HCT116 (cell line): ENCODE data around the gene DCUN1D1. TPM values are rescaled to one million over a fixed set of nuclear protein-coding genes. Genes with fewer than 3 reads are reported as not detected.

Experiments
- ATAC-seq: fragments of 200-7000 bp; cut with Tn5 transposase; 2 replicates; pipeline ENCODE4 v1.9.1; 2020; ENCODE audit warnings: mild to moderate bottlenecking, moderate library complexity
- BruUV-seq: library from RNA; stranded (reverse); fragments of 400-500 nt; replicated peaks from 2 replicates; lab custom pipeline; 2021; lab: Mats Ljungman, UMichigan
- CTCF ChIA-PET: fragments of 300-600 bp; sonication (Branson Sonifier 250); formaldehyde crosslinking; loops from one replicate; lab custom pipeline; 2021; ENCODE audit warnings: antibody characterized with exemption; lab: Charles Lee
- POLR2A ChIA-PET: fragments of 300-600, 350-600 bp; sonication (Branson Sonifier 250); formaldehyde crosslinking; loops from one replicate; lab custom pipeline; 2021; ENCODE audit warnings: antibody characterized with exemption; lab: Charles Lee
- RAD21 ChIA-PET, 2 experiments: fragments of 300-600 bp; sonication (Branson Sonifier 250); formaldehyde crosslinking; loops; one replicate each; lab custom pipeline; 2023; ENCODE audit warnings: low total read pairs in 2 of 2; ENCODE audit not compliant: uncharacterized antibody in 2 of 2, unreplicated experiment in 2 of 2, low non-redundant PET in 1 of 2; lab: Charles Lee
- DNase-seq: peaks from one replicate; pipeline ENCODE4 v3.0.0-alpha.2; 2010; ENCODE audit warnings: low read depth, low spot score
- H2AFZ ChIP-seq: fragments of 200-600 bp; shearing (Covaris generic), sonication (generic); 2 replicates; pipeline ENCODE4 v1.6.1; 2017; ENCODE audit warnings: low read depth, mixed run types, mixed read lengths, antibody characterized with exemption, low read length; ENCODE audit not compliant: poor library complexity, severe bottlenecking
- H3K27ac ChIP-seq: 2 replicates; pipeline ENCODE4 v1.5.1; 2012; ENCODE audit warnings: low read depth, low read length
- H3K27me3 ChIP-seq: fragments of 200-600 bp; sonication (generic); 2 replicates; pipeline ENCODE4 v1.6.1; 2016; ENCODE audit warnings: mixed run types, low read length, mixed read lengths; ENCODE audit not compliant: insufficient read depth
- H3K36me3 ChIP-seq, 2 experiments: fragments of 200-500 bp in 1 of 2; fragments of 200-600 bp in 1 of 2; sonication (Bioruptor generic) in 1 of 2; sonication (generic) in 1 of 2; 2 replicates each; pipeline versions ENCODE4 v1.5.1 to v1.6.1; 2014 to 2016; ENCODE audit warnings: low read length in 2 of 2, inconsistent platforms in 1 of 2, mixed read lengths in 1 of 2, mixed run types in 1 of 2; ENCODE audit not compliant: insufficient read depth in 2 of 2, control insufficient read depth in 1 of 2
- H3K4me1 ChIP-seq, 2 experiments: fragments of 200-600 bp in 1 of 2; sonication (generic) in 1 of 2; 2 replicates each; pipeline versions ENCODE4 v1.5.1 to v1.6.1; 2012 to 2017; ENCODE audit warnings: low read length in 2 of 2, inconsistent platforms in 1 of 2, mild to moderate bottlenecking in 1 of 2, mixed read lengths in 1 of 2, mixed run types in 1 of 2, moderate library complexity in 1 of 2; ENCODE audit not compliant: insufficient read depth in 2 of 2, control insufficient read depth in 1 of 2
- H3K4me2 ChIP-seq: fragments of 200-600 bp; sonication (generic); 2 replicates; pipeline ENCODE4 v1.6.1; 2017; ENCODE audit warnings: mixed run types, low read length, mixed read lengths
- H3K4me3 ChIP-seq, 2 experiments: fragments of 200-600 bp in 1 of 2; sonication (generic) in 1 of 2; replicated peaks in 1 of 2; 2 replicates each; pipeline ENCODE4 v1.5.1; 2011 to 2016; ENCODE audit warnings: low read length in 2 of 2, control low read depth in 1 of 2, low read depth in 1 of 2, mild to moderate bottlenecking in 1 of 2, mixed read lengths in 1 of 2, mixed run types in 1 of 2
- H3K79me2 ChIP-seq: fragments of 200-600 bp; sonication (generic); 2 replicates; pipeline ENCODE4 v1.6.1; 2017; ENCODE audit warnings: mild to moderate bottlenecking, mixed run types, low read length, moderate library complexity, mixed read lengths; ENCODE audit not compliant: insufficient read depth
- H3K9ac ChIP-seq: fragments of 200-600 bp; sonication (generic); 2 replicates; pipeline ENCODE4 v1.6.1; 2016; ENCODE audit warnings: low read length, mixed read lengths
- H3K9me2 ChIP-seq: fragments of 200-600 bp; sonication (generic), shearing (Covaris generic); 2 replicates; pipeline ENCODE4 v1.6.1; 2017; ENCODE audit warnings: mixed run types, mild to moderate bottlenecking, moderate library complexity; ENCODE audit not compliant: insufficient read depth
- H3K9me3 ChIP-seq, 2 experiments: fragments of 200-500 bp in 1 of 2; fragments of 200-600 bp in 1 of 2; sonication (Bioruptor generic) in 1 of 2; sonication (generic) in 1 of 2; 2 replicates each; pipeline ENCODE4 v1.6.1; 2014 to 2017; ENCODE audit warnings: low read length in 2 of 2, mixed read lengths in 2 of 2, inconsistent platforms in 1 of 2, low read depth in 1 of 2, mild to moderate bottlenecking in 1 of 2, mixed run types in 1 of 2, moderate library complexity in 1 of 2; ENCODE audit not compliant: control insufficient read depth in 1 of 2, insufficient read depth in 1 of 2
- H4K20me1 ChIP-seq: fragments of 200-600 bp; sonication (generic), shearing (Covaris generic); 2 replicates; pipeline ENCODE4 v1.6.1; 2017; ENCODE audit warnings: mixed run types, mild to moderate bottlenecking, moderate library complexity; ENCODE audit not compliant: insufficient read depth
- ATF3 ChIP-seq: IDR thresholded peaks from 2 replicates; pipeline ENCODE4 v1.6.1; 2012
- EGR1 ChIP-seq: IDR thresholded peaks from 2 replicates; pipeline ENCODE4 v1.6.1; 2012; ENCODE audit warnings: low read depth
- ELF1 ChIP-seq: IDR thresholded peaks from 2 replicates; pipeline ENCODE4 v1.6.1; 2012; ENCODE audit warnings: low read depth, borderline replicate concordance
- FOSL1 ChIP-seq: IDR thresholded peaks from 2 replicates; pipeline ENCODE4 v1.6.1; 2012; ENCODE audit warnings: low read depth
- JUND ChIP-seq: IDR thresholded peaks from 2 replicates; pipeline ENCODE4 v1.6.1; 2012
- POLR2A ChIP-seq: IDR thresholded peaks from 2 replicates; pipeline ENCODE4 v1.7.0; 2011; ENCODE audit warnings: borderline replicate concordance; ENCODE audit not compliant: insufficient read depth, insufficient read length; ENCODE audit errors: extremely low read depth
- POLR2AphosphoS5 ChIP-seq: IDR thresholded peaks from 2 replicates; pipeline ENCODE4 v1.6.1; 2011; ENCODE audit warnings: mild to moderate bottlenecking, low read depth, low read length, moderate library complexity
- REST ChIP-seq: IDR thresholded peaks from 2 replicates; pipeline ENCODE4 v1.6.1; 2012; ENCODE audit warnings: low read depth
- SRF ChIP-seq: IDR thresholded peaks from 2 replicates; pipeline ENCODE4 v1.6.1; 2012; ENCODE audit warnings: low read depth
- ZFX ChIP-seq: fragments of 450-650 bp; IDR thresholded peaks from 2 replicates; pipeline ENCODE4 v1.6.1; 2017
- intact Hi-C: fragments of 100-400 bp; cut with micrococcal nuclease; formaldehyde crosslinking; loops from 2 replicates; pipeline ENCODE4 v1.10.0; 2022
- total RNA-seq: library from RNA; stranded (reverse); gene quantifications from one replicate; pipeline ENCODE4 v1.2.1, GENCODE V29; 2021; ENCODE audit not compliant: unreplicated experiment

DCUN1D1 gene
- total RNA-seq, 1 experiment from 2014 or later: 46.9 TPM

- ATAC-seq: no peak
- no TSS peak for BruUV-seq
- POLR2A ChIA-PET: no interaction called here
These were observed 5.7 kb upstream of the DCUN1D1 start for GRCh38 chr3:182986021-182986420.

More at GRCh38 chr3:182986021-182986420, 5.7 kb upstream of the DCUN1D1 start:
- H3K27ac ChIP-seq: no peak overlapping the region
- no peak overlapping the region for H3K4me3 ChIP-seq
- peaks cover under 1 to 3% of the 10 kb centered on the region in 2 experiments; a peak in 2 of 4 replicates for H3K4me1 ChIP-seq
- H3K4me2 ChIP-seq: no peak overlapping the region
- no peak overlapping the region for H2AFZ ChIP-seq
- no peaks in the 10 kb centered on the region for H3K27me3 ChIP-seq
- no peak overlapping the region for H3K9ac ChIP-seq
- no peaks in the 10 kb centered on the region for H3K9me3 ChIP-seq
- DNase-seq: no peak
- intact Hi-C loops: loop anchor here (10.0 kb wide), 1 partner anchor 109 kb away; the partner anchor contains the start of gene MCCC1
- H3K9me2 ChIP-seq: no peaks in the 10 kb centered on the region
- ChIA-PET CTCF (no interaction called here), RAD21 (no interaction called here)
- TF ChIP-seq JUND (no peak), ZFX (no peak), POLR2A (no peak), SRF (no peak), ELF1 (no peak), EGR1 (no peak), FOSL1 (no peak), POLR2AphosphoS5 (no peak), REST (no peak), ATF3 (no peak)
- no peaks in the 10 kb centered on the region for H3K79me2 ChIP-seq
- H3K36me3 ChIP-seq: no peaks in the 10 kb centered on the region
- no peaks in the 10 kb centered on the region for H4K20me1 ChIP-seq
